Fibroblast of lung (primary cell): ENCODE results near the gene SVEP1.
A peak's percentile ranks its signal among the peaks of the same experiment; 100 is the strongest.

Experiments
- EZH2 ChIP-seq: IDR thresholded peaks from 2 replicates; pipeline ENCODE4 v1.5.1; 2012; ENCODE audit warnings: low read length, control low read depth, mild to moderate bottlenecking; ENCODE audit errors: missing control alignments
- TF ChIP-seq, protein P1 (sequence below), 2 donors: IDR thresholded peaks in 1 of 2; conservative IDR thresholded peaks in 1 of 2; 1 replicate in 1 of 2; 2 replicates in 1 of 2; pipeline ENCODE4 v1.5.1; 2011 to 2012; ENCODE audit warnings: low read length in 2 of 2, control low read depth in 1 of 2, inconsistent platforms in 1 of 2, low read depth in 1 of 2, mild to moderate bottlenecking in 1 of 2

DNA sequence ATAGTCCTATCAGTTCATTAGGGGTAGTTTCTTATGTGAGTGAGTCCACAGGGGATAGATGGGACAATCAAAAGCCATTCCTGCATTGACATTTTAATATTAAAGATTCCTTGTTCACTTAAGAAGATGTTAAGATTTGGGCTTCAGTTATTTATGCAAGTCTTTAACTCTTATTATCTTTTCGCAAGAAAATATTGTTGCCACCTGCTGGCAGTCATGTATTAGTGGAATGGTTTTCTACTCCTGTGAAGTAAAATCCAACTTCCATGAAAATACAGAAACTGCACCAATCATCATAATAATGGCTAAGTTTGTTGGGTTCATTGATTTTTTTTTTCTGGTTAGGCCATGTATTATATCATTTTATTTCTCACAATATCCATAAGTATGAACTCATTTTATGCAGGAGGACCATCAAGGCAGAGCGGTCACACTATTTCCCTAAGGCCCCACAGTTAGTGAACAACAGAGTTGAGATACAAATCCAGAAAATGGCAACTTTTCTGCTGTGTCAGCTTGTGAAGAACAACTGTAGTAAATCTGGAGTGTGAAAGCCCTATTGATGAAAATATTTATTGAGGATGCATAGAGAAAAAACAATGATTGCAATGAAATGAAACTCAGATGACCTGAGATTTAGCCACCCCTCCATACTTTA lies 153.4 kb downstream of the SVEP1 start:
- TF ChIP-seq, protein P1, sequence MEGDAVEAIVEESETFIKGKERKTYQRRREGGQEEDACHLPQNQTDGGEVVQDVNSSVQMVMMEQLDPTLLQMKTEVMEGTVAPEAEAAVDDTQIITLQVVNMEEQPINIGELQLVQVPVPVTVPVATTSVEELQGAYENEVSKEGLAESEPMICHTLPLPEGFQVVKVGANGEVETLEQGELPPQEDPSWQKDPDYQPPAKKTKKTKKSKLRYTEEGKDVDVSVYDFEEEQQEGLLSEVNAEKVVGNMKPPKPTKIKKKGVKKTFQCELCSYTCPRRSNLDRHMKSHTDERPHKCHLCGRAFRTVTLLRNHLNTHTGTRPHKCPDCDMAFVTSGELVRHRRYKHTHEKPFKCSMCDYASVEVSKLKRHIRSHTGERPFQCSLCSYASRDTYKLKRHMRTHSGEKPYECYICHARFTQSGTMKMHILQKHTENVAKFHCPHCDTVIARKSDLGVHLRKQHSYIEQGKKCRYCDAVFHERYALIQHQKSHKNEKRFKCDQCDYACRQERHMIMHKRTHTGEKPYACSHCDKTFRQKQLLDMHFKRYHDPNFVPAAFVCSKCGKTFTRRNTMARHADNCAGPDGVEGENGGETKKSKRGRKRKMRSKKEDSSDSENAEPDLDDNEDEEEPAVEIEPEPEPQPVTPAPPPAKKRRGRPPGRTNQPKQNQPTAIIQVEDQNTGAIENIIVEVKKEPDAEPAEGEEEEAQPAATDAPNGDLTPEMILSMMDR (conservative IDR thresholded peaks at IDR 0.05 in 1 of 2, IDR thresholded peaks at IDR 0.05 in 1 of 2; ENCODE audit: low read depth in 1 of 2, low read length in 2 of 2) = peak in 1 of 2 donors; percentile 58
- TF ChIP-seq EZH2 = no peak
